Stimulated activated naive B cell treated with anti-CD40 and anti-IgM and Interleukin-4, amounts not matched to agents 10 μg/mL and 1 μg/mL and 100 μg/mL, for 72 hours (primary cell): ENCODE measurements around the gene ARNT2.

ENCODE experiments used
- ATAC-seq, 2 donors: fragments of 150-1000 bp; cut with Tn5 transposase; replicated peaks; 2 replicates each; pipeline ENCODE4 v1.10.0; 2021; ENCODE audit warnings: moderate library complexity in 1 of 2
- DNase-seq: peaks from one replicate; pipeline ENCODE4 v3.0.0; 2021
- H3K27ac Mint-ChIP-seq: one replicate; pipeline ENCODE4 v1.8.0; 2022; ENCODE audit warnings: mild to moderate bottlenecking, mixed read lengths
- H3K27me3 Mint-ChIP-seq, 2 donors: one replicate each; pipeline ENCODE4 v1.8.0; 2022; ENCODE audit warnings: mixed read lengths in 2 of 2
- H3K36me3 Mint-ChIP-seq, 2 donors: one replicate each; pipeline ENCODE4 v1.8.0; 2022; ENCODE audit warnings: mixed read lengths in 2 of 2, mild to moderate bottlenecking in 1 of 2
- H3K4me1 Mint-ChIP-seq, 2 donors: one replicate each; pipeline ENCODE4 v1.8.0; 2022; ENCODE audit warnings: mixed read lengths in 2 of 2, mild to moderate bottlenecking in 1 of 2
- H3K4me3 Mint-ChIP-seq, 2 donors: one replicate each; pipeline ENCODE4 v1.8.0; 2022; ENCODE audit warnings: mild to moderate bottlenecking in 2 of 2, mixed read lengths in 2 of 2, moderate library complexity in 1 of 2
- H3K9me3 Mint-ChIP-seq, 2 donors: one replicate each; pipeline ENCODE4 v1.8.0; 2022; ENCODE audit warnings: mixed read lengths in 2 of 2, mild to moderate bottlenecking in 1 of 2

The ARNT2 gene

DNA sequence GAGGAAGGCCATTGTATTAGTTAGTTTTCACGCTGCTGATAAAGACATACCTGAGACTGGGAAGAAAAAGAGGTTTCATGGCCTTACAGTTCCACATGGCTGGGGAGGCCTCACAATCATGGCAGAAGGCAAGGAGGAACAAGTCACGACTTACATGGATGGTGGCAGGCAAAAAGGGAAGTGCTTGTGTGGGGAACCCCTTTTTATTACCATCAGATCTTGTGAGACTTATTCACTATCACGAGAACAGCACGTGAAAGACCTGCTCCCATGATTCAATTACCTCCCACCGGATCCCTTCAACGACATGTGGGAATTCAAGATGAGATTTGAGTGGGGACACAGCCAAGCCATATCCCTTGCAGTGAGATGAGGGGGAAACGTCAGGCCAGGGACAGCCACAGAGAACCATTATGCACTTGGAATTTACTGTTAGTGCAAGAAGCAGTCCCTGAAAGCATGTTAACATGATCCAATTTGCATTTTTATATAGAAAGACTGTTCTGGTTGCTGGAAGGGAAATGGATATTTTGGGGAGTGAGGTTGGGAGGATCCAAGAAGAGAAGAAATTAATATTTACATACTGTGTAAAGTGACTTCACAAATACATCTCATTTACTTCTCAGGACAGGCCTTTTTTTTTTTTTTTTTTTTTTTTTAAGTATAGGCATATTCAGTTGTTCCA is 87.1 kb downstream of the ARNT2 start:
- Mint-ChIP-seq H3K4me3 (no peak overlapping the region), H3K4me1 (peaks cover 6 to 11% of the 10 kb centered on the region in 2 donors), H3K27me3 (peaks cover 3 to 5% of the 10 kb centered on the region in 2 donors), H3K9me3 (peaks cover 5 to 7% of the 10 kb centered on the region in 2 donors), H3K36me3 (no peaks in the 10 kb centered on the region), H3K27ac (no peak overlapping the region)
- DNase-seq, result no peak
- ATAC-seq, result no peak

DNA sequence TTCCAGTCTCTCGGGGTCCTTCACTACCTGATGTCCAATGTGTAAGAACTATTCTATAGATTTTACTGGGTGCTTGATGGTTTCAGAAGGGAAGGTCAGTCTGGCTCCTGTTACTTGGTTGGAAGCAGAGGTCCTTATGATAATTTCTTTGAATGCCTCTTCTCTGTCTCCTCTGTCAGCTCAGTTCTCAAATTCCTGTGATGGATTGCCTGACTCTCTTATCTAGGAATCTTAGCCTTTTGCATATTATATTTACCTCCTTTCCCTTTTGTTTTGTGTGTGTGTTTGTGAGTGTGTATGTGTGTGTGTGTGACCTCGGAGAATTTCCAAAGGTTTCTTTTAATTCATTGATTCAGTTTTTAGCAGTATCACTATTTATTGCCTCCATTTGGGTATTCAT is 88.2 kb downstream of the ARNT2 start:
- peaks cover 3 to 5% of the 10 kb centered on the region in 2 donors for H3K27me3 Mint-ChIP-seq
- H3K4me3 Mint-ChIP-seq, result no peak overlapping the region
- H3K9me3 Mint-ChIP-seq, result peaks cover 5 to 7% of the 10 kb centered on the region in 2 donors
- ATAC-seq (no peak), DNase-seq (no peak)
- no peaks in the 10 kb centered on the region for H3K36me3 Mint-ChIP-seq
- peaks cover 6 to 11% of the 10 kb centered on the region in 2 donors for H3K4me1 Mint-ChIP-seq
- H3K27ac Mint-ChIP-seq, result no peak overlapping the region

DNA sequence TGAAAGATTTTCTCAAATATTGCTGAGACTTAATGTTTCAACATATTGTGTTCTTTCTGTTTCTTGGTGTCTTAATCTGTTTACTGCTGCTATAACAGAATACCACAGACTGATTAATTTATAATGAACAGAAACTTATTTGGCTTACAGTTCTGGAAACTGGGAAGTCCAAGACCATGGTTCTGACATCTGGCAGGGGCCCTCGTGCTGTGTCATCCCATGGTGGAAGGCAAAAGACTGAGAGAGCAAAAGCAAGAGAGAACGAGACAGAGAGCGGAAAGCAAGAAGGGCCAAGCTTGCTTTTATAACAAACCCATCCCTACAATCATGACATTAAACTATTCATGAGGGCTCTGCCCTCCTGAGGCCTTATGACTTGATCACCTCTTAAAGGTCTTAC is 88.7 kb downstream of the ARNT2 start:
- ATAC-seq, result no peak
- Mint-ChIP-seq H3K9me3 (peaks cover 5 to 7% of the 10 kb centered on the region in 2 donors), H3K27ac (no peak overlapping the region), H3K4me3 (no peak overlapping the region), H3K4me1 (peaks cover 6 to 11% of the 10 kb centered on the region in 2 donors), H3K36me3 (no peaks in the 10 kb centered on the region), H3K27me3 (peaks cover 3 to 5% of the 10 kb centered on the region in 2 donors)
- DNase-seq, result no peak

DNA sequence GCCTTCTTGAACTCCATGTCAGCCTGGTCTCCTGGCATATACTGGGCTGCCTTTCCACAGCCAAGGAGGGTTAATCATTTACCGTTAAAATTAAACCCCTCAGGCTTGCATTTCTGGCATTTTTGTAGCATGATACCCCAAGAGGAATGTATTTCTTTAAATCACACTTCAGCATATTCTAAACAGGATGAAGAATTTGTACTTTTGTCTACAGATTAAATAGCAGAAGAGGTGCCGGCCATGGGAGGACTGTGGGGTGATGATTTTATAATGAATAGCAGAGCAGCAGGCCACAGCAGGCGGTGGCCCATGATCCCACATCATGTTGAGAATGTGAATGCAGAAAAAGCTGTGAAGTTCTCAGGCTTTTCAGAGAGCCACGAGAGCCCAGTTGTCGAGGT is 90.2 kb downstream of the ARNT2 start:
- Mint-ChIP-seq H3K27me3 (peaks cover 3 to 5% of the 10 kb centered on the region in 2 donors), H3K4me3 (no peak overlapping the region), H3K9me3 (peaks cover 5 to 7% of the 10 kb centered on the region in 2 donors), H3K36me3 (no peaks in the 10 kb centered on the region), H3K4me1 (peaks cover 6 to 11% of the 10 kb centered on the region in 2 donors), H3K27ac (no peak overlapping the region)
- DNase-seq (no peak), ATAC-seq (no peak)

DNA sequence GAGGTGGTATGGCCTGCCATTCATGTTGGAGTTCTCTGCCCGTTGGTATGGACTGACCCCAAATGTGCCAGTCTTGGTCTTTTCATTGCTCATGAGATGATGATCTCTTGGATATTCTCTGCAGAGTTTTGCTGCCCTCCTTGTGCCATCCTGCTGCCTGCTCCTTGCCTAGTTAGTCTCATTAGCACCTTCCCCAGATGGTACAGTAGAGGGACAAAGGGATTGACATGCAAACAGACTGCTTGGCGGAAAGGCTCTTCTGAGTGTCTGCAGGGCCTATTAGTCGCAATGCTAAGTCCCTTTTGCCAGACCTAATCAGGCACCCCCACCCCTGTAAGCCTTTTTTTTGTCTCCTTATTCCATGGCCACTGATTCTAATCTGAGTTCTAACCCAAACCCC is 90.6 kb downstream of the ARNT2 start:
- no peak overlapping the region for H3K4me3 Mint-ChIP-seq
- no peak for ATAC-seq
- no peak overlapping the region for H3K27ac Mint-ChIP-seq

DNA sequence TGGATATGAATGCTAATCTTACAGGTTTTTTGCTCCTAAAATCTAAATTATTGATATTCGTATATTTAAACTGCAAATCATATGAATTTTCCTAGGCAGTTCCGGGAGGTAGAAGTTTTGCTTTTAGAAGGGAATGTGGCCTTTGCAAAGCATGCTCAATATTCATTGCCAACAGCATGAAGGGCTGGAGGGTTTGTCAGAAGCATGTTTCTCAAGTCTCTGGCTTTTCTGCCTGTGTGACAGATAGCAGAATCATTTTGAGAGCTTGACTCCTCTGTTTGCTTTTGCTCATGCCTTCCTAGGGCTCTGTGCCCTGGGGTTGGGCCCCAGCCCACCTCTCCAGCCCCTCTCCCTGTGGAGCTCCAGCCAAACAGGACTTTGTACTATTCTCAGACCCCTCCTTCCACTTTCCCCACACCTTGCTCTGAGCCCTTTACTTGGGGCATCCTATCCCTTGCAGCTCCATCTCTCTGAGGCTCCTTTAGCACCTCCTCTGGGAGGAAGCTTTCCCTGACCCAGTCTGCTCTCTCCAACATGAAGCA is 91.3 kb downstream of the ARNT2 start:
- Mint-ChIP-seq H3K9me3 (peaks cover 5 to 10% of the 10 kb centered on the region in 2 donors), H3K27ac (no peak overlapping the region), H3K4me1 (peaks cover 6 to 10% of the 10 kb centered on the region in 2 donors), H3K27me3 (no peaks in the 10 kb centered on the region), H3K4me3 (no peak overlapping the region), H3K36me3 (no peaks in the 10 kb centered on the region)
- no peak for DNase-seq
- ATAC-seq, result no peak

More for the DNA sequence above, 90.6 kb downstream of the ARNT2 start:
- H3K36me3 Mint-ChIP-seq, result no peaks in the 10 kb centered on the region
- H3K4me1 Mint-ChIP-seq, result peaks cover 6 to 11% of the 10 kb centered on the region in 2 donors
- peaks cover 2 to 3% of the 10 kb centered on the region in 2 donors for H3K27me3 Mint-ChIP-seq
- no peak for DNase-seq
- peaks cover 5 to 10% of the 10 kb centered on the region in 2 donors for H3K9me3 Mint-ChIP-seq

DNA sequence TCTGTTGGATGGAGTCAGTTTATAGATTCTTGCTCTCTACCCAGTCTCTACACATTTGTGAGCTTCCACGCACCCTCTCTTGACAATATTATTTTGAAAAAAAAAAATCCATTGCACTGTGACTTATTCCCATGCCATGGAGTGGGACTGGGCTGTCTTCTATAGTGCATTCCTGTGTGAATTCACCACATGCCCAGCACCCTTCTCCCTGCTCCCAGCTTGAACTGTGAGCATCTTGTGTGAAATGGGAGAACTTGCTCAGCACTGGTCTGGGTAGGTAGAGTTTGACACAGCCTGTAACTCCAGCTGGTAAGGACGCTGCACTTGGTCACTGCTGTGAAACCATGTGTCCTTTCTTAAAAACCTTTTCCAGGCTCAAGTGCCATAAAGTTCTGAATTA is 91.9 kb downstream of the ARNT2 start:
- Mint-ChIP-seq H3K27ac (no peak overlapping the region), H3K27me3 (no peaks in the 10 kb centered on the region), H3K4me1 (peaks cover 2 to 4% of the 10 kb centered on the region in 2 donors), H3K36me3 (no peaks in the 10 kb centered on the region), H3K4me3 (no peak overlapping the region), H3K9me3 (peaks cover under 1 to 3% of the 10 kb centered on the region in 2 donors)
- ATAC-seq, result no peak
- DNase-seq, result no peak

DNA sequence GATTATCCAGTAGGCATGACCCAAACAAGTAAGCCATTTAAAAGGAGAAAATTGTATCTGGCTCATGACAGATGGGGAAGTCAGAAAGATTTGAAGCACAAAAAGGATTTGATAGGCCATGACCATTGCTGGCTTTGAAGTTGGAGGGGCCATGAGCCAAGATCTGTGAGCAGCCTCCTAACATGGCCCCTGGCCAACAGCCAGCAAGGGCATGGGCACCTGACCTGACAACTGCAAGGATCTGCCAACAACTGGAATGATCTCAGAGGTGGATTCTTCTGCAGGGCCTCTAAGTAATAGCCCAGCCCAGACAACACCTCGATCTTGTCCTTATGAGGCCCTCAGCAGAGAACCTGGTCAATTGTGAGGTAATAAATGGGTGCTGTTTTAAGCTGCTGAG is 93.0 kb downstream of the ARNT2 start:
- Mint-ChIP-seq H3K4me3 (no peak overlapping the region), H3K9me3 (peaks cover 0 to 3% of the 10 kb centered on the region in 2 donors), H3K27me3 (peaks cover 3% of the 10 kb centered on the region in 2 donors), H3K36me3 (no peaks in the 10 kb centered on the region), H3K4me1 (no peaks in the 10 kb centered on the region), H3K27ac (no peak overlapping the region)
- DNase-seq (no peak), ATAC-seq (no peak)

DNA sequence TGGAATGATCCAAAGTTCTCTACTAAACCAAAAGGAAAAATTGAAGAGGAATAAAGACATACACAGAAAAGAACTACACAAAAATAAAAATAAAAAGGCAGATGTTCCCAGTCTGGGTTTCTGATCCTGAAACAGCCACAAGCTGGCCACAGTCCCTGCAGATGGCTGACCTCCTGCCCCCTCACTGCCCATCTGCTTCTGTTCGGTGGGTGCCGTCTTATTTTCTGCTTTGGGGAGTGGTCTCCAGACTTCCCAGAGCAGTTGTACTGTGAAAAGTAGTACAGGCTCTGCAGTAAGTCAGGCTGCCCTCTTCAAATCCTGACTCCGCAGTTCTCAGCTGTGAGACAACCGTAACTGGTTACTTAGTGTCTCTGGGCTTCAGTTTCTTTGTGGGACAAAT is 94.5 kb downstream of the ARNT2 start:
- no peaks in the 10 kb centered on the region for H3K36me3 Mint-ChIP-seq
- DNase-seq, result no peak
- ATAC-seq, result no peak
- no peak overlapping the region for H3K4me3 Mint-ChIP-seq
- H3K27ac Mint-ChIP-seq, result no peak overlapping the region
- H3K9me3 Mint-ChIP-seq, result peaks cover 0 to 3% of the 10 kb centered on the region in 2 donors
- H3K4me1 Mint-ChIP-seq, result no peaks in the 10 kb centered on the region
- peaks cover 5 to 11% of the 10 kb centered on the region in 2 donors for H3K27me3 Mint-ChIP-seq

DNA sequence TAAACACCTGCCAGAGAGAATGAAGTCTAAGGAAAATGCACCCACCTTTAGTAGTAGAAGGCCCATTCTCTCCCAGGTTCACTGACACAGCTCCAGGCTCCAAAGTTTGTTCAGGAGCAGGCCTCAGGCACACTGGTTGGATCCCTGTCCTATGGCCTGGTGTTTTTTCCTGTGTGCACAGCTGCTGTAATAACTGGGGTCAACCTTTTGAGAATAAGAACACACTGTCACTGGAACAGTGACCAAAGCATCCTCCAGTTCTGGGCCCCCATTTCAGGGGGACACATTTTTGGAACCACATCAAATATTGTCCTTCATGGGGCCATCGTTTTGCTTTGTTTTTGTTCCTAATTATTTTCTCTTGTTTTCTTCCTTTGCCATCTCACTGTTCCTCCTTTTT is 95.8 kb downstream of the ARNT2 start:
- peaks cover 0 to 3% of the 10 kb centered on the region in 2 donors for H3K9me3 Mint-ChIP-seq
- DNase-seq (no peak), ATAC-seq (no peak)
- H3K36me3 Mint-ChIP-seq, result no peaks in the 10 kb centered on the region
- peaks cover 5 to 11% of the 10 kb centered on the region in 2 donors for H3K27me3 Mint-ChIP-seq
- H3K27ac Mint-ChIP-seq, result no peak overlapping the region
- no peak overlapping the region for H3K4me3 Mint-ChIP-seq
- H3K4me1 Mint-ChIP-seq, result no peaks in the 10 kb centered on the region

DNA sequence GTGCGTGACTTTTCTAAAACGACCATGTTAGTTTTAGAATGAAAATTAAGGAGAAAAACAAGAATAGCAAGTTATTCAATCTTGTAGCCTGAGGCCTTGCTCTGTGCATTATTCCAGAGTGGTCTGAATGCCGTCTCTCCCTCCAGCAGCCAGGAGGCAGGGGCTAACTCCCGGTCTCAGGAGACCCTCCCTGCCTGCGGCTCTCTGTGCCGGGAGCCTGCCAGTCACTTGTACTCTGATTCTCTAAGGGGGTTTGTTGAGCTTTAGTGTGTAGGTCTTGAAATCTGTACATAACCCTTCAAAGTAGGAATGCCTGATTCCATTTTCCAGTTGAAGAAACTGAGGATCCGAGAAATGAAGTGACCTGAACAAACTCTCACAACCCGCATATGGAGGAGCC is 97.3 kb downstream of the ARNT2 start:
- peaks cover 0 to 3% of the 10 kb centered on the region in 2 donors for H3K9me3 Mint-ChIP-seq
- H3K4me3 Mint-ChIP-seq, result no peak overlapping the region
- no peak for ATAC-seq
- H3K27ac Mint-ChIP-seq, result no peak overlapping the region
- peaks cover 5 to 11% of the 10 kb centered on the region in 2 donors for H3K27me3 Mint-ChIP-seq
- DNase-seq, result no peak
- no peaks in the 10 kb centered on the region for H3K4me1 Mint-ChIP-seq
- no peaks in the 10 kb centered on the region for H3K36me3 Mint-ChIP-seq

DNA sequence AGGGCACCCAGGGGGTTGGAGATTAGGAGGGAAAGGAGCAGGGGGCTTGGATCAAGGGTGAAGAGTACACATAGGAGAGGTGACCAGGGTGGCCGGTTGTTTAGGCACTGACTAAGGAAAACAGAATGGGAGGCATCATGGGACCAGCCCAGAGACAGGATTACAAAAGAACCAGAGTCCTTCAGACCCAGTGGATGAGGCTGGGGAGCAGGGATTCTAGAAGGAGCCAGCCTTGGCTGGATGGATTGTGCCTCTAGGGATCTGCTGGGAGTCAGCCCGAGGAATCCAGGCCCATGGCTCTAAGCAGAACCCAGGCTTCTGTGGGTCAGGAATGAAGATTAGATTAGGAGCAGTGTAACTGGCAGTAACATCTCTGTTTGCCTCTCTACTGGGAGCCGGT is 98.6 kb downstream of the ARNT2 start:
- Mint-ChIP-seq H3K36me3 (no peaks in the 10 kb centered on the region), H3K27me3 (peaks cover 5 to 11% of the 10 kb centered on the region in 2 donors), H3K27ac (no peak overlapping the region), H3K4me1 (no peaks in the 10 kb centered on the region), H3K9me3 (peaks cover 0 to 3% of the 10 kb centered on the region in 2 donors), H3K4me3 (no peak overlapping the region)
- ATAC-seq (no peak), DNase-seq (no peak)

DNA sequence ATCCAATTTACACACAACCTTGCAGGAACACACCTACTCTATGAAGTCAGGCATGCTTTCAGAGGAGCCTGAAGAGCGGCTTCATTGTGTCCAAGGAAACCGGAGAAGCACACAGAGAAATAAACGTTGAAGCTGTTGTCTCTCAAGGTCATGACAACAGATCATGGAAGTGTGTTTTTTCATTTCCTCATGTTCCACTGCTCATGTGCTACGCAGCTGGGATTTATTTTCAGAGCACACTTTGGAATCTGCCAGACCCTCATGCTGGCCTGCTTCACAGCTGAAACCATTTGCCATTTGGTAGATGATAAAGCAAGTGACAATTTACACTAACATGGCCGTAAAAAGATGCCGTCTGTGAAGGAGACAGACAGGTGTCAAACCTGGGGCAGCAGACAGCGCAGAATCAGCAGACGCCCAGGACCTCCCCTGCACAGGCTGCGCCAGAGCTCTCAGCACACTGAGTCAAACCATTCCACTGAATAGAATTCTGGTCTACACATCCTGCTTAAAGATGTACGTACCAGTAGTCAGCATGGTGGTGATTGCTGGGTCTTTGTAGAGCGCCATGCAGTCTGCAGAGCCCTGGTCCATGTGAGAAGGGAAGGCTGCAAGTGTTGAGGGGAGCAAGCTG is 99.3 kb downstream of the ARNT2 start:
- Mint-ChIP-seq H3K36me3 (no peaks in the 10 kb centered on the region), H3K4me3 (no peak overlapping the region), H3K4me1 (no peaks in the 10 kb centered on the region), H3K9me3 (peaks cover 0 to 3% of the 10 kb centered on the region in 2 donors), H3K27ac (no peak overlapping the region), H3K27me3 (peaks cover 5 to 11% of the 10 kb centered on the region in 2 donors)
- no peak for ATAC-seq
- no peak for DNase-seq

DNA sequence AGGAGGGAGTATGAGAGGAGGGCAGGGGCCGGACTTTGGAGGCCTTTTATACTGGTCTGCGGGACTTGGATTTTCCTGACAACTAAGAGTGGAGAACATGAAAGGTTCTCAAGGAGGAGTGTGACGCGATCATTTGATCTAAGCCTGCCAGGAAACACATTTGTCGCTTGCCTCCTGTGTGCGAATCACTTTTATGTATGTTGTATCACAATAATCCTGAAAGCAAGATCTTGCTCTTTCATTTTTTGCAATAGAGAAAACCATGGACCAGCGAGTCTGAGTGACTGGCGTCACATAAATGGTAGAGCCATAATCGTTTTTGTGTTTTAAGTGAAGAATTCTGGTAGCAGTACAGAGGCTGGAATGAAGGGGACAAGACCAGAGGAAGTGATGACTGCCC is 100.7 kb downstream of the ARNT2 start:
- DNase-seq (no peak), ATAC-seq (no peak)
- Mint-ChIP-seq H3K9me3 (no peaks in the 10 kb centered on the region), H3K4me1 (peaks cover 4 to 6% of the 10 kb centered on the region in 2 donors), H3K27ac (no peak overlapping the region), H3K27me3 (peaks cover 5 to 17% of the 10 kb centered on the region in 2 donors), H3K36me3 (no peaks in the 10 kb centered on the region), H3K4me3 (no peak overlapping the region)
